Measurements from ENCODE around the gene CNOT9.

GRCh38 chr2:218627939-218628338, 59.3 kb downstream of the CNOT9 start:
- TF ChIP-seq, protein P1, sequence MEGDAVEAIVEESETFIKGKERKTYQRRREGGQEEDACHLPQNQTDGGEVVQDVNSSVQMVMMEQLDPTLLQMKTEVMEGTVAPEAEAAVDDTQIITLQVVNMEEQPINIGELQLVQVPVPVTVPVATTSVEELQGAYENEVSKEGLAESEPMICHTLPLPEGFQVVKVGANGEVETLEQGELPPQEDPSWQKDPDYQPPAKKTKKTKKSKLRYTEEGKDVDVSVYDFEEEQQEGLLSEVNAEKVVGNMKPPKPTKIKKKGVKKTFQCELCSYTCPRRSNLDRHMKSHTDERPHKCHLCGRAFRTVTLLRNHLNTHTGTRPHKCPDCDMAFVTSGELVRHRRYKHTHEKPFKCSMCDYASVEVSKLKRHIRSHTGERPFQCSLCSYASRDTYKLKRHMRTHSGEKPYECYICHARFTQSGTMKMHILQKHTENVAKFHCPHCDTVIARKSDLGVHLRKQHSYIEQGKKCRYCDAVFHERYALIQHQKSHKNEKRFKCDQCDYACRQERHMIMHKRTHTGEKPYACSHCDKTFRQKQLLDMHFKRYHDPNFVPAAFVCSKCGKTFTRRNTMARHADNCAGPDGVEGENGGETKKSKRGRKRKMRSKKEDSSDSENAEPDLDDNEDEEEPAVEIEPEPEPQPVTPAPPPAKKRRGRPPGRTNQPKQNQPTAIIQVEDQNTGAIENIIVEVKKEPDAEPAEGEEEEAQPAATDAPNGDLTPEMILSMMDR (conservative IDR thresholded peaks at IDR 0.05; ENCODE audit: low read length): no peak
- TF ChIP-seq EZH2phosphoT487 (IDR thresholded peaks at IDR 0.05; ENCODE audit: borderline replicate concordance): no peak

Data from Loucy (cell line).